ENCODE data around the gene ITGB5.

- TF ChIP-seq CTCF (conservative IDR thresholded peaks at IDR 0.05; ENCODE audit: low read length) (no peak), EZH2phosphoT487 (IDR thresholded peaks at IDR 0.05; ENCODE audit: borderline replicate concordance, low read depth, low read length) (no peak)
These were observed 108.0 kb downstream of the ITGB5 start for GRCh38 chr3:124779116-124779515.
